Neutrophil (primary cell): ENCODE results near the gene WDR64.
A peak's percentile ranks its signal among the peaks of the same experiment; 100 is the strongest.

Experiments used
- H3K27ac ChIP-seq: fragments of 200-600 bp; sonication (generic); 2 replicates; pipeline ENCODE4 v1.5.1; 2016; ENCODE audit warnings: mild to moderate bottlenecking, moderate library complexity
- H3K27me3 ChIP-seq: fragments of 200-600 bp; sonication (generic); 2 replicates; pipeline ENCODE4 v1.6.0; 2016; ENCODE audit warnings: mild to moderate bottlenecking
- H3K36me3 ChIP-seq: fragments of 200-600 bp; sonication (generic); 2 replicates; pipeline ENCODE4 v1.5.1; 2017
- H3K4me1 ChIP-seq, 2 experiments: fragments of 200-600 bp in 1 of 2; sonication (generic) in 1 of 2; 1 replicate in 1 of 2; 2 replicates in 1 of 2; pipeline versions ENCODE4 v1.5.1 to v1.6.1; 2013 to 2016; ENCODE audit warnings: low read depth in 1 of 2, low read length in 1 of 2, mild to moderate bottlenecking in 1 of 2, moderate library complexity in 1 of 2; ENCODE audit not compliant: control insufficient read depth in 1 of 2, insufficient read depth in 1 of 2
- H3K4me3 ChIP-seq, 2 experiments: fragments of 200-600 bp in 1 of 2; sonication (generic) in 1 of 2; 1 replicate in 1 of 2; 2 replicates in 1 of 2; pipeline ENCODE4 v1.5.1; 2013 to 2016; ENCODE audit warnings: low read depth in 1 of 2, low read length in 1 of 2, mild to moderate bottlenecking in 1 of 2, moderate library complexity in 1 of 2
- H3K9me3 ChIP-seq: fragments of 200-600 bp; sonication (generic); 2 replicates; pipeline ENCODE4 v1.5.1; 2016
- TF ChIP-seq, protein P1 (sequence below): fragments of 200-600 bp; sonication (generic); IDR thresholded peaks from 2 replicates; pipeline ENCODE4 v1.5.1; 2016; ENCODE audit warnings: antibody characterized with exemption

WDR64 gene

DNA sequence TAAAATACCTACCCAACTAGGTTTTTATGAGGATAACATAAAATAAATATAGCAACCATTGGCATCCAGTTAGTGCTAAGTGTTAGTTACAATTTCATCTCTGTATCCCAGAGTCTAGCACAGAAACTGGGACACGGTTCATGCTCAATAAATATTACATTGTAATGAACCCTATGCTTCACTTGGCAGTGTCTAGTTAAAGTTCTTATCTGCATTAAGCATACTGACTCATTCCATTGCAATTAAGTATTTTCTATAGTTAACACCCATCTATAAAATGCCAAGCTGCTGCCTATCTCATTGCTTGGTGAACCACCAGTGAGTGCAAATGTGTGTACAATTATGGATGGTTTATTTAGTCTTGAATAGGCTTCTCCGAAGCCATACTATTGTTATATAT, 27.1 kb upstream of the WDR64 start:
- TF ChIP-seq, protein P1, sequence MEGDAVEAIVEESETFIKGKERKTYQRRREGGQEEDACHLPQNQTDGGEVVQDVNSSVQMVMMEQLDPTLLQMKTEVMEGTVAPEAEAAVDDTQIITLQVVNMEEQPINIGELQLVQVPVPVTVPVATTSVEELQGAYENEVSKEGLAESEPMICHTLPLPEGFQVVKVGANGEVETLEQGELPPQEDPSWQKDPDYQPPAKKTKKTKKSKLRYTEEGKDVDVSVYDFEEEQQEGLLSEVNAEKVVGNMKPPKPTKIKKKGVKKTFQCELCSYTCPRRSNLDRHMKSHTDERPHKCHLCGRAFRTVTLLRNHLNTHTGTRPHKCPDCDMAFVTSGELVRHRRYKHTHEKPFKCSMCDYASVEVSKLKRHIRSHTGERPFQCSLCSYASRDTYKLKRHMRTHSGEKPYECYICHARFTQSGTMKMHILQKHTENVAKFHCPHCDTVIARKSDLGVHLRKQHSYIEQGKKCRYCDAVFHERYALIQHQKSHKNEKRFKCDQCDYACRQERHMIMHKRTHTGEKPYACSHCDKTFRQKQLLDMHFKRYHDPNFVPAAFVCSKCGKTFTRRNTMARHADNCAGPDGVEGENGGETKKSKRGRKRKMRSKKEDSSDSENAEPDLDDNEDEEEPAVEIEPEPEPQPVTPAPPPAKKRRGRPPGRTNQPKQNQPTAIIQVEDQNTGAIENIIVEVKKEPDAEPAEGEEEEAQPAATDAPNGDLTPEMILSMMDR = no peak
- no peaks in the 10 kb centered on the region for H3K36me3 ChIP-seq

DNA sequence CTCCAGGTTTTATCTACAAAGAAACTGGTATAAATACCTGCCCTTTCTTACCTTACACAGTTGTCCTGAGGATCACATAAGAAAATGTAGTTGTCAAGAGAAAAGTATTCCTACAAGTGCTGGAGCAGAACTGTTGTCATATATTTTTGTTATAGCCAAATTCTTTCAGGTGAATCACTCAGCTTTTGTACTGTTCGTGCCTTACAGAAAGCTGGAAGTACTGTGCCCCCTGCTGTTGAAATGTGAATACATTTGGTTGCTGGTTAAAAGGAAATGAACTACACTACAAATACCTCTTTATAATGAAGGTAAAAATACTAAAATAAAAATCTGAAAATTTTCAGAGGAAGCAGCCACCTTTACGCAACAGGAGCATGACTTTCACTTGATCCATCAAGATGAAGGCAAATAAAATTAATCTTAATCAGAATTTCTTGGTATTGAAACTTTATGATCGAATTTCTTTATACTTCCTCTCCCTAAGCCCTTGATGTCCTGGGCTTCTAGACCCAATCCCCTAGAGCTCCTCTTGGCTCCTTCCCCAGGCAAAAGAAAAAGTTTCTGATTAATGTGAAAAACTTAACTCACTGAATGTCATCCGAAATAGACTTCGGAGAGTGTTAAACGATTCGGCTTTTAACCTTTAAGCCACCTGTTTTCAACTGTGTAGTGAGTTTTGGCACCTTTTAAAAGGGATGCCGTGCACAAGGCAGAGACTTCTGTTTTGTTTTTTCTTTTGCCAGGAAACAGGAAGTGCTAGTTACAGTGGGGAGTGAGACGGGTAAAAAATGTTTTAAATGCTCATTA, 24.4 kb upstream of the WDR64 start:
- no peaks in the 10 kb centered on the region for H3K36me3 ChIP-seq
- TF ChIP-seq, protein P1 = peak; percentile 20
- no peaks in the 10 kb centered on the region for H3K9me3 ChIP-seq
- no peaks in the 10 kb centered on the region for H3K27me3 ChIP-seq
- H3K4me1 ChIP-seq = peaks cover 11 to 12% of the 10 kb centered on the region in 2 experiments
- H3K27ac ChIP-seq = peak overlapping the region; percentile 67
- H3K4me3 ChIP-seq = peak overlapping the region in 1 of 2 experiments; percentile 28

More for the DNA sequence above, 27.1 kb upstream of the WDR64 start:
- Histone ChIP-seq H3K4me3 (no peak overlapping the region), H3K27me3 (no peaks in the 10 kb centered on the region), H3K4me1 (peaks cover 11 to 12% of the 10 kb centered on the region in 2 experiments), H3K9me3 (no peaks in the 10 kb centered on the region), H3K27ac (no peak overlapping the region)

DNA sequence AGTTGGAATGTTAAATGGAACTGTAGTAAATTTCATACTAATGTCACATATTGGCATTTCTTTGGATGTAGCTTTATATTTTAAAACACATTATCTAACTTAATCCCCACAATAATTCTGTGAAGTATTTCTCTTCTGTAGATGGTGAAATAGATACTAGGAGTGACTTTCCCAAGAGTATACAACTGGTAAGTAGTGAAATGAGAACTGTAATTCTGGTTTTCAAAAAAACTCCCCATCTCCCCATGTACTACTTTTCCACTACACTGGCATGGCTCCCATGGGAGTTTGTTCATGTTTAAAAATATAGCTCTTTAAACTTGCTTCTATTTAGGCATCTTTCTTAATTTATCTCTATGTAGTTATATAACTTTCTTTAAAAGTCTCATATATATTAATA, 22.1 kb upstream of the WDR64 start:
- no peaks in the 10 kb centered on the region for H3K27me3 ChIP-seq
- no peak overlapping the region for H3K27ac ChIP-seq
- H3K9me3 ChIP-seq = no peaks in the 10 kb centered on the region
- TF ChIP-seq, protein P1 = no peak
- no peaks in the 10 kb centered on the region for H3K36me3 ChIP-seq
- H3K4me3 ChIP-seq = no peak overlapping the region
- peaks cover 11 to 12% of the 10 kb centered on the region in 2 experiments for H3K4me1 ChIP-seq

DNA sequence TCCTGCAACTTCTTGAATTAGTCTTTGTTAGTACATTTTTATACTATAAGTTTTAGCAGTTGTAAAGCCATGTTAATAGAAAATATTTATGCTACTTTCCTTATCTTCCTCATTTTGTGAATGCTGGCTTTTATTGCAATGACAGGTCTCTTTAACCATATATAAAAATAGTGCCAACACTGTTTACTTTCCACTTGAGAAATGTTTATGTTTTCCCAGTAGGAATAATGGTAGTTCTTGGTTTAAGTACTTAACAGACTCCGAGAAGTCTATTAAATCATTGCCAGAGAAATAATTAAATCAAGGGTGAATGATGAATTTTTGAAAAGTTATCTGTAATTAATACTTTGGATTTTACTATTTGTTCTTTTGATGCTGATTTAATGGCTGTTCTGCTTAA, 21.6 kb upstream of the WDR64 start:
- Histone ChIP-seq H3K27ac (no peak overlapping the region), H3K36me3 (no peaks in the 10 kb centered on the region), H3K4me1 (peaks cover 11 to 12% of the 10 kb centered on the region in 2 experiments), H3K4me3 (no peak overlapping the region), H3K9me3 (no peaks in the 10 kb centered on the region), H3K27me3 (no peaks in the 10 kb centered on the region)
- TF ChIP-seq, protein P1 = no peak

DNA sequence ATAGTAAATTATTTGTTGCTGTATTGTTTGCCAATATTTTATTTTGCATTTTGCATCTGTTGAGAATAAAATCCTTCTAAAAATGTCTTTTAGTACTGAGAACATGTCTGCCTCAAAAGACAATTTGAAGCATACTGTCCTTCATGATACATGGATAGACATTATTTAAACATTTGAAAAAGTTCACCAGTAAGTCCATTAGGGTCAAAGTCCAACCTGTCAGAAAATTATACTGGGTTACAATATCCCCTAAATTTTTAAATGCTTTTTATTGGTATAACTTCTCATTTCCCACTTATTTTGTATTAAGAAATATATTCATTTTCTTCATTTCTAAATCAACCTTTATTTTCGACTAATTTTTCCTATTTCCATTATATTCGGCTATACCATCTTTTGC, 21.2 kb upstream of the WDR64 start:
- Histone ChIP-seq H3K27ac (no peak overlapping the region), H3K4me3 (no peak overlapping the region), H3K36me3 (no peaks in the 10 kb centered on the region), H3K27me3 (no peaks in the 10 kb centered on the region), H3K9me3 (no peaks in the 10 kb centered on the region), H3K4me1 (peaks cover 11 to 12% of the 10 kb centered on the region in 2 experiments)
- TF ChIP-seq, protein P1 = no peak
